ENCODE measurements around the gene IRX4.

GRCh38 chr5:1917830-1918487 lies 35.2 kb upstream of the IRX4 start:
- no peak for TF ChIP-seq CTCF (IDR thresholded peaks at IDR 0.05)
- TF ChIP-seq POLR2AphosphoS5 (IDR thresholded peaks at IDR 0.05; ENCODE audit: low read depth, low read length): no peak
- no peak for TF ChIP-seq YY1 (IDR thresholded peaks at IDR 0.05; ENCODE audit: low read depth)
- no peak for TF ChIP-seq CHD2 (IDR thresholded peaks at IDR 0.05; ENCODE audit: low read length, partially characterized antibody)
- TF ChIP-seq RCOR1 (IDR thresholded peaks at IDR 0.05; ENCODE audit: low read length): no peak
- TF ChIP-seq MXI1 (IDR thresholded peaks at IDR 0.05; ENCODE audit: low read depth, low read length): no peak

All from SK-N-SH (cell line).